ENCODE data around the gene ANXA10.

ANXA10 gene

DNA sequence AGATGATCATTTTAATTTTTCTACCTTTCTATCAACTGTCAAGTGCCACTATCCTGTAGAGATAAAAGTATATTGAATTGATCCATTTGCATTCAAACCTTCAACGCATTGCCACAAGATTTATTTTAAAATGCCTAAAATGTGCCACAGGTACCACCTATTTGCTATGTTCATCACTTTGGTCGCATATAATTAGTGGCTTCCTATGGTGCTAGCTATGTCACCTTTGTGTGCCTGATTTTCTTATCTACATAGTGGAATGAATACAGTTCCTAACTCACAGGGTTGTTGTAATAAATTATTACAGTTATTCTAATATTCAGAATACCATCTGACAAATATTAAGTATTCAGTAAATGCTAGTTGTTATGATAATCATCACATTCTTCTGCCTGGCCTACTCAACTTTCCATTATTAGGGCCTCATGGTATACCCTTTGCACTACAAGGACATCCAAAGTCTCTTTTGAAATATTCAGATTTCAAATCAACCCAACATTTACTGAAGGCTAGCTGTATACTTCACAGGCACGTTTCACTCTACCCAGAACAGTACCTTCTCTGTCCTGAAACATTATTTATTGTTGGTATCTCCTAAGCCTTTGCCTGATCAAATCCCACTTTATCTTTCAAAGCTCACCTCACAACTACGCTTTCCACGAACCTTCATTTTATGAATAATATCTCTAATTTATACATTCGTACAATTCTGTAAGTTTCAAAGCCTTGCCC is 62.4 kb downstream of the ANXA10 start:
- FAIRE-seq (peak; percentile 32), DNase-seq (ENCODE audit: insufficient read length, low spot score) (no peak)
- TF ChIP-seq, protein P1, sequence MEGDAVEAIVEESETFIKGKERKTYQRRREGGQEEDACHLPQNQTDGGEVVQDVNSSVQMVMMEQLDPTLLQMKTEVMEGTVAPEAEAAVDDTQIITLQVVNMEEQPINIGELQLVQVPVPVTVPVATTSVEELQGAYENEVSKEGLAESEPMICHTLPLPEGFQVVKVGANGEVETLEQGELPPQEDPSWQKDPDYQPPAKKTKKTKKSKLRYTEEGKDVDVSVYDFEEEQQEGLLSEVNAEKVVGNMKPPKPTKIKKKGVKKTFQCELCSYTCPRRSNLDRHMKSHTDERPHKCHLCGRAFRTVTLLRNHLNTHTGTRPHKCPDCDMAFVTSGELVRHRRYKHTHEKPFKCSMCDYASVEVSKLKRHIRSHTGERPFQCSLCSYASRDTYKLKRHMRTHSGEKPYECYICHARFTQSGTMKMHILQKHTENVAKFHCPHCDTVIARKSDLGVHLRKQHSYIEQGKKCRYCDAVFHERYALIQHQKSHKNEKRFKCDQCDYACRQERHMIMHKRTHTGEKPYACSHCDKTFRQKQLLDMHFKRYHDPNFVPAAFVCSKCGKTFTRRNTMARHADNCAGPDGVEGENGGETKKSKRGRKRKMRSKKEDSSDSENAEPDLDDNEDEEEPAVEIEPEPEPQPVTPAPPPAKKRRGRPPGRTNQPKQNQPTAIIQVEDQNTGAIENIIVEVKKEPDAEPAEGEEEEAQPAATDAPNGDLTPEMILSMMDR (IDR thresholded peaks at IDR 0.05; ENCODE audit: insufficient read depth, missing control alignments) = no peak

DNA sequence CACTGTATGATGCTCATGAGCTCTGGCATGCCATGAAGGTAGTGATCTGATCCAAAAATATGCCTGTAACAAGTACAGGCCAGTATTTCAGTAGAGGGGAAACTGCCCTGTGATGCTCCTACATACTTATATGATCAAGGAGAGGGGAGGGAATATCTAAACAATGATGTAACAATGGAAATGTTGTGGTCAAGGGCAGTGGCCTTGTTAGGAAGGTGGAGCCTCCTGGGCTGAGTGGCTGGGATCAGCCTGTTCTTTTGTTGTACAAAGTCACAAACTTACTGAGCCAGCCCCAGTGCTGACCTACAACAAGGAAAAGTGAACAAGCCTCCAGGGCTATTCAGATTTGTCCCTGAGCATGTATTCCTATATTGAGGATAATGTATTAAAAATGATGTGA is 70.3 kb downstream of the ANXA10 start:
- DNase-seq (ENCODE audit: insufficient read length, low spot score) (no peak), FAIRE-seq (no peak)
- TF ChIP-seq, protein P1 (IDR thresholded peaks at IDR 0.05; ENCODE audit: insufficient read depth, missing control alignments) = no peak

DNA sequence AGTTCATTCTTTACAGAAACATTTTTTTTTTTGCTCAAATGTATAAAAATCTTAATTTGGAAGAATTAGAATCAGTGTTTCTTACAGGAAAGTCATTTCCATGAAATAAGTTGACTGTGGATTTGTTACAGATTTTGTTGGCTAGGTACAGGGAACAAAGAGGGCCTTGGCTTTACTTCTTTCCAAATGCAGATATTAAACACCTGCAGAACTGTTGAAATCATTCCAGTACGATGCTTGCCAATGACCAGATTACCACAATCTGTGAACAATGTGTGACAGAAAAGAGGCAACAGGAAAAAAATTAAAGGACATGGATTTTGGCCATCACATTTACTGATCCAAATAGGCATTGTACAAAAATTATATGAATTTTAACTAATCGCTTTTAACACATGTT is 70.8 kb downstream of the ANXA10 start:
- FAIRE-seq (no peak), DNase-seq (ENCODE audit: insufficient read length, low spot score) (no peak)
- TF ChIP-seq, protein P1 (IDR thresholded peaks at IDR 0.05; ENCODE audit: insufficient read depth, missing control alignments) = no peak

DNA sequence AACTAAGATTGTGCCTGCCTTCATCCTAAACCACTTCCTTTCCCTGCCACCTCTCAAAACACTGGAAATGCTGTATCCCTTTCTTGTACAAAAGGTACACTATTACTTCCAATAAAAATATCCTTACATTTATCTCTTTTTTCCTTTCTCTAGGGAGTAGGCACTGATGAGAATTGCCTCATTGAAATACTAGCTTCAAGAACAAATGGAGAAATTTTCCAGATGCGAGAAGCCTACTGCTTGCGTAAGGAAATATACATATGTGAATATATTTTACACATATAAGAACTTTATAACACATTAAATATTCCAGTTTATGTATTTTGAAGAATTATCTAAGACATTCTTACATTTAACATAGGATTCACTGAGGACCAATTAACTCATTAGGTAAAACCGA is 71.7 kb downstream of the ANXA10 start:
- DNase-seq (ENCODE audit: insufficient read length, low spot score) (no peak), FAIRE-seq (no peak)
- TF ChIP-seq, protein P1 (IDR thresholded peaks at IDR 0.05; ENCODE audit: insufficient read depth, missing control alignments) = no peak

DNA sequence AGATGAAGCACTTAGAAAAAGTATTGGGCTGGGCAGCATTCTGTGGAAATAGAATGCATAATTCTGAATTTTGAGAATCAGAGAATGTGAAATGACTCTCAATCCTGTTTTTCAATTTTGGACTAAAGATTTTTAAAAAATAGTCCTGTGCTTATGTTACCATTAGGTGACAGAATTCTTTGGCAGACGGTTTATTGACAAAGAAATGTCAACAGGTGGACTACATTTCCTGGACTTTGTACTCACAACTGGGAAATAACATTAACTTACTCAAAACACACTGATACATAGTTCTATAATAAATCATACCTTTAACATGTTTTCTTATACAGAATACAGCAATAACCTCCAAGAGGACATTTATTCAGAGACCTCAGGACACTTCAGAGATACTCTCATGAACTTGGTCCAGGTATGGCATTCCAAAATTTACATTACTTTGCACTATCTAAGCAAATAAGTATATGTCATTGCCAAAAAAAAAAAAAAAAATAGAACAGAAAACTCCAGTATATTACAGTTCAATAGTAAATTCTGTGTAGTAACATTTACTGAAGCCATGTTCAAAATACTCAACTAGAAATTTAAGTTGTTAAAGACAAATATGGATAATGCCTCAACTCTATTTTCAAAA is 72.7 kb downstream of the ANXA10 start:
- TF ChIP-seq, protein P1 (IDR thresholded peaks at IDR 0.05; ENCODE audit: insufficient read depth, missing control alignments) = no peak
- FAIRE-seq (no peak), DNase-seq (ENCODE audit: insufficient read length, low spot score) (no peak)

DNA sequence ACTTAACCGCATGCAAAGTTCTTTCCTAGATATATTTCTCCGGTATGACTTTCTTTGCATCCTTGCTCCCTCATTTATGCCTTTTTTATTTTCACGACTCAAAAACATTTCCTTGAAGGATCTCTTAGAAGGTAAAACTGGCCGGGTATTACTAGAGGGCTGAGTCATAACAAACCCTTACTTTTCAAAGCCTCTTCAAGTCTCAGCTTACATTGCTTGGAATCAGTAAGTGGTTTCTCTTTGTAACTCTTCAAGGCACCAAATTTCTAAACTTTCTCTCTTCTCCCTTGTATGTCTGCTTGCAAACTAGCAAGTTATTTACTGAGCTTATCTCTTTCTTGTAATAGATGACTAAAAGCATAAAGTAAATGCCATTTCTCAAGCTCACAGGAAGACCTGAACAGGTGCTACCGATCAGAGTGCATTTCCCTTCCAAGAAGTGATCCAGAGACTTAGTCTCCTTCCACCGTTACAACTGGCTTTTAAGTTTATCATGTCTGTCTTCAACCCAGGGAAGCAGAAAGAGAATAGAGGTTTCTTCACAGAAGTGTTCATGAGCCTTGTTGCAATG is 75.5 kb downstream of the ANXA10 start:
- no peak for DNase-seq (ENCODE audit: insufficient read length, low spot score)
- TF ChIP-seq, protein P1 (IDR thresholded peaks at IDR 0.05; ENCODE audit: insufficient read depth, missing control alignments) = no peak
- no peak for FAIRE-seq

DNA sequence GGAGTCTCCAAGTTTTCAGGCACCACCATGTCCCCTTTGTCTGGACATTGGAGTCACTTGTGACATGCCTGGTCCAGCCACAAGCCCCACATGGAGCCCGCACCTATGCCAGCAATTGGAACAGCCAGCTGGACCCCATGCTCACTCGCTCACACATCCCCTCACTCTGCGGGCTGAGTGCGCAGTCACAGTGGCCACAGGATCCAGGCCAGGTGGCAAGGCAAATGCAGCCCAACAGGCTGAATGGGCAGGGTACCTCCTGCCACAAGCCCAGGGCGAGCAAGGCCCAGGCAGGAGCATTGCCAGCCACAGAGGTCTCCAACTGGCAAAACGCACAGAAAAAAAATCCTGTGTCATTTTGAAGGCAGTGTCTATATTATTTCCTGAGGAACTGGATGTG is 82.0 kb downstream of the ANXA10 start:
- TF ChIP-seq, protein P1 (IDR thresholded peaks at IDR 0.05; ENCODE audit: insufficient read depth, missing control alignments) = no peak
- FAIRE-seq = no peak

More for the DNA sequence above, 82.0 kb downstream of the ANXA10 start:
- DNase-seq (ENCODE audit: insufficient read length, low spot score) = no peak
